ENCODE measurements around the gene RSPO1. TPM values are rescaled to one million over a fixed set of nuclear protein-coding genes. Genes with fewer than 3 reads are reported as not detected.

The RSPO1 gene
- total RNA-seq, 3 donors from 2014 or later = not detected

- Mint-ChIP-seq H3K4me3 (no peak overlapping the region), H3K27me3 (ENCODE audit: low read depth) (peaks cover 10% of the 10 kb centered on the region), H3K9me3 (no peaks in the 10 kb centered on the region), H3K4me1 (ENCODE audit: low read depth) (no peaks in the 10 kb centered on the region), H3K36me3 (ENCODE audit: insufficient read depth) (no peaks in the 10 kb centered on the region)
- DNase-seq (no peak), ATAC-seq (no peak)
These were observed 28.8 kb upstream of the RSPO1 start for GRCh38 chr1:37663426-37664000.

DNA sequence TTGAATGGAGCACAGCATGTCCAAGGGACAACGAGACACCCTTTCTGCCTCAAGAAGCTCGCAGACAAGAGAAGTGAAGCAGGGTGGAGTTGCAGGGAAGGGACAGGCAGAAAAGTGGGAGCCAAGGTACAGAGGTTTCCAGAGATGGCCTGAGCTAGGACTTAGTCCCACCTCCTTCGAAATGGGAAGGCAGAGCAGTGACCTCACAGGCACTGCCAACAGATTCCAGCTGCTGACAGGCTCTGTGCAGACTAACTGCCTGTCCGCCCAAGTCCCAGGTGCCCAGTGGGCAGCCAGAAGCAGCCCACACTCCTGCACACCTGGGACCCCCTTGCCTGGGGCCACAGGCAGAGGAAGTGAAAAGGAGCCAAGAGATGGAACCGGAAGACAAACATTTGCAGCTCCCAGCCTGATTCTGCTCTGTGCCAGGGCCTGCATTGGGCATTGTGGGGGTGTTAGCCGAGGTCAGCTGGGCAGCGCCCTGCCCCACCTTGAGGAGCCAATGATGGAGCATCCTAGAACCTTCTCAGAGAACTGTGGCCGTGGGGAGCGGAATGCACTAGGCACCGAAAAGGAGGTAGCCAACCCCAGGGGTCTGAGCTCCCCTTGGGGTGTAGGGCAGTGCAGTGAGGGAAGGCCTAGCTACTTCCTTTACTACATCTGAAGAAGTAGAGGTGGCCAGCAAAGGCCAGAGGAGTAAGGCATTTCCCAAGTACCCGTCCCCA lies 27.5 kb upstream of the RSPO1 start:
- H3K4me1 Mint-ChIP-seq (ENCODE audit: low read depth) = no peaks in the 10 kb centered on the region
- peaks cover 12% of the 10 kb centered on the region for H3K27me3 Mint-ChIP-seq (ENCODE audit: low read depth)
- DNase-seq = no peak
- H3K4me3 Mint-ChIP-seq = no peak overlapping the region
- H3K9me3 Mint-ChIP-seq = no peaks in the 10 kb centered on the region
- H3K36me3 Mint-ChIP-seq (ENCODE audit: insufficient read depth) = no peaks in the 10 kb centered on the region
- no peak for ATAC-seq

DNA sequence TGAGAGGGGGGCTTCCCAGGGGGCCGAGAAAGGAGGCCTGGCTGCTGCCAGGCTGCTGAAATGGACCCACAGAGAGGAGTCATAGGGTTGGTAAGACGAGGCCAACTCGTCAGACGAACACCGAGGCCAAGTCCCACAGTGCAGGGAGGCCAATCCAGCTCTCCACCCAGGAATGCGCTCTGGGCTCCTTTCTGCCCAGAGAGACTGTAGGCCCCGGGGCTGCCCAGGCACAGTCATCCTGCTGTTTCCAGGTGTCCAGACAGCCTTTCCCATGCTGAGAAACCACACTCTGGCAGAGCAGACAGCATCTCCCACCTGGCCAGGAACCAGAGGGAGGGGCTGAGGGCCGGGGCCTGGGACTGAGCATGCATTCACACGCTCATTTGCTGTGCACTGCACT lies 26.7 kb upstream of the RSPO1 start:
- no peak for ATAC-seq
- Mint-ChIP-seq H3K36me3 (ENCODE audit: insufficient read depth) (no peaks in the 10 kb centered on the region), H3K9me3 (no peaks in the 10 kb centered on the region)

DNA sequence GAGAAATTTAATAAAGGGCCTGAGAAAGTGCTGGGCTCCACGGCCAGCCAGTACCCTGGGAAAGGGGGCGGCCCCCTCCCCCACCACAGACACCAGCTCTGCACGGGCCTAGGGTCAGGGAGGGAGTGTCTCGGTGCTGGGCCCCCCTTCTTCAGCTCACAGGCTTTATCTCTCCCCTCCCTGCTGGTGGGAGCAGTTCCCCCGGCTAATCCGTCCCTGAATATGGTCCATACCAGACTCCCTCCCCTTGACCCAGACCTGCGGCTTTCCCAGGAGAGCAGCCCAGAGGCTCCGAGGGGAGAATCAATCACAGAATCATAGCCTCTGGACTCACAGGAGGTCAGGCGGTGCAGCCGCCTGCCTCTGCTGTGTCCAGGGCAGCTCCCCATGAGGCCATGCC lies 26.0 kb upstream of the RSPO1 start:
- no peak for DNase-seq
- Mint-ChIP-seq H3K36me3 (ENCODE audit: insufficient read depth) (no peaks in the 10 kb centered on the region), H3K9me3 (no peaks in the 10 kb centered on the region), H3K27me3 (ENCODE audit: low read depth) (peaks cover 12% of the 10 kb centered on the region), H3K4me3 (no peak overlapping the region), H3K4me1 (ENCODE audit: low read depth) (no peaks in the 10 kb centered on the region)
- no peak for ATAC-seq

More for the DNA sequence above, 26.7 kb upstream of the RSPO1 start:
- H3K4me1 Mint-ChIP-seq (ENCODE audit: low read depth) = no peaks in the 10 kb centered on the region
- peaks cover 12% of the 10 kb centered on the region for H3K27me3 Mint-ChIP-seq (ENCODE audit: low read depth)
- no peak for DNase-seq
- H3K4me3 Mint-ChIP-seq = no peak overlapping the region

DNA sequence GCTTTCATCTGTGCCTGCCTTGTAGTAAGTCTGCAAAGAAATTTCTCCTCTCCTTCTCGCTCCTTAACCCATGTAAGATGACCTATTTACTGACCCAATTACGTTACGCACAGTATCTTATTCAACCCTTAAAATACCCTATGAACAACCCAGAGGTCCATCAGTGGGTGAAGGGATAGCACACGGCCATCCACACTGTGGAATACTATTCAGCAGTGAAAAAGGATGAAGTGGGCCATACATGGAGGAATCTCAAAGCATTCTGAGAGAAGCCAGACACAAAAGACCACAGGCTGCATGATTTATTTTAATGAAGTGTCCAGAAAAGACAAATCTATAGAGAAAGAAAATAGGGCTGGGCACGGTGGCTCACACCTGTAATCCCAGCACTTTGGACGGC lies 23.8 kb upstream of the RSPO1 start:
- ATAC-seq = no peak

DNA sequence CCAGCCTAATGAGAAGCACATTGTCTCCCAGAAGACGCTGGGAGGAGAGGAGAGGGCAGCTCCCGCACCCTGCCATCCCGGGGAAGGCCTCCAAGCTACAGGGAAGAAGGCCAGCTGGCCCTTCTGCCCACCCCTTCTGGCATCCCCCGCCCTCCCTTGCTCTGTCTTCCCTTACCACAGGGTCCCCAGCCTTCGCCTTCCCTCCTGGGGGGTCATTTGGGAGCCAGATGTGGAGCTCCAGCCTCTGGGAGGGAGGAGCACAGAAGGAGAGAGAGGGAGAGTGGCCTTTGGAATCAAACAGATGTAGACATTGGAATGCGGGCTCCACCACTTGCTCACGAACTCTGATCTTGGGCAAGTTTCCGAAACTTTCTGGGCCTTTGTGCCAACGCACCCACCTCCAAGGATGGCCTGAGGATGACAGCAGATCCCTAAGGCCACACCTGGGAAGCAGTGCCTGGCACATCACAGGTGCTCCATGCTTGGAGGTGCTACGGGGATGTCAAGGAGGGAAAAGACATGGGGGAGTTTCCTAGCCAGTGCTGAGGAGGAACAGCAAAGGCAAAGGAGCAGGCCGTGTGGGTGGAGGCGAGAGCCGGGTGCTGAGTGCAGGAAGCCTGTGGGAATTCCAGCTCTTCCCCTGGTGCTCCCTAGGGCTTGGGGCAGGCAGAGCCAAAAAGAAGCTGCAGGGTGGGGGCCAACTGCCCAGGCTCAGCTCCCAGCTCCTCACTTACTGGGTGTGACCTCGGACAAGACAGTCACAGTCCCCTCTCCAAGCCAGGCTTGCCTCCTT lies 23.1 kb upstream of the RSPO1 start:
- DNase-seq (no peak), ATAC-seq (no peak)
- H3K27me3 Mint-ChIP-seq (ENCODE audit: low read depth) = peaks cover 12% of the 10 kb centered on the region
- no peaks in the 10 kb centered on the region for H3K4me1 Mint-ChIP-seq (ENCODE audit: low read depth)
- no peaks in the 10 kb centered on the region for H3K9me3 Mint-ChIP-seq
- H3K36me3 Mint-ChIP-seq (ENCODE audit: insufficient read depth) = no peaks in the 10 kb centered on the region
- no peak overlapping the region for H3K4me3 Mint-ChIP-seq

More for the DNA sequence above, 23.8 kb upstream of the RSPO1 start:
- Mint-ChIP-seq H3K27me3 (ENCODE audit: low read depth) (peaks cover 12% of the 10 kb centered on the region), H3K9me3 (no peaks in the 10 kb centered on the region), H3K4me1 (ENCODE audit: low read depth) (no peaks in the 10 kb centered on the region), H3K36me3 (ENCODE audit: insufficient read depth) (no peaks in the 10 kb centered on the region), H3K4me3 (no peak overlapping the region)
- no peak for DNase-seq

DNA sequence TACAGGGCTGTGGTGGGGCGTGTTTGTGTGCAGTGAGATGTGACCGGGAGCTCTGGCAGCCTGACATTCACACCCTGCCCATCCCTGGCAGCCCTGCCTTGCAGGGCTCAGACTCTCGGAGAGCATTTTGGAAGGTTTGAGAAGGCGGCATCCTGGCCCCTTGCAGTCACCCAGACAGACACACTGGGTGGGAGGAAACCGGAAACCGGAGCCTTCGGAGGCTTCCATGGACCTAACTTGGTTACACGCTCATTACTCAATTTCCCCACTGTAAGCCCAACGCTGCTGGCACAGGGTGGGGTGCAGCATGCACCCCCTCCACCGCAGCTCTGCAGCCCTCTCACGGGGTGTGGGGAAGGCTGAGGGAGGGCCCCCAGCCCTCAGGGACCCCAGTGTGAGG lies 22.2 kb upstream of the RSPO1 start:
- no peak for DNase-seq
- H3K27me3 Mint-ChIP-seq (ENCODE audit: low read depth) = peaks cover 12% of the 10 kb centered on the region
- H3K4me3 Mint-ChIP-seq = no peak overlapping the region
- no peaks in the 10 kb centered on the region for H3K36me3 Mint-ChIP-seq (ENCODE audit: insufficient read depth)
- ATAC-seq = no peak
- H3K9me3 Mint-ChIP-seq = no peaks in the 10 kb centered on the region
- H3K4me1 Mint-ChIP-seq (ENCODE audit: low read depth) = no peaks in the 10 kb centered on the region

DNA sequence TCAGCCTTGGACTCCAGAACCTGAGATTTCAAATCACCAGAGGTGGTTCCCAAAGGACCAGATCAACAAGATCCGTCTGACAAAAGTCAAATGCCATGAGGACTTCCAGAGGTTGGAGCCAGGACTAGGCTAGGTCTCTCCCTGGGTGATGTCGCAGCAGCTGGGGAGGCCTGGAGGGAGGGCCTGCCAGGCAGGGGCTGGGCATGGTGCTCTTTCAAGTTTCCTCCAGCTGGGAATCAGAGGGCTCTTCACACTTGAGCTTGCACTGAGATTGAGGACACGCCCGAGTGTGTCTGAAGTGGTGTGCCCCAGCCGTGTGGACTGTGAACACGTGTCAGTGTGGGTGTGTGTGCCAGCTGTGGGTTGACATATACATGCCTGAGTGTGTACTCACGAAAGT lies 21.3 kb upstream of the RSPO1 start:
- Mint-ChIP-seq H3K4me1 (ENCODE audit: low read depth) (no peaks in the 10 kb centered on the region), H3K9me3 (no peaks in the 10 kb centered on the region)
- ATAC-seq = no peak

DNA sequence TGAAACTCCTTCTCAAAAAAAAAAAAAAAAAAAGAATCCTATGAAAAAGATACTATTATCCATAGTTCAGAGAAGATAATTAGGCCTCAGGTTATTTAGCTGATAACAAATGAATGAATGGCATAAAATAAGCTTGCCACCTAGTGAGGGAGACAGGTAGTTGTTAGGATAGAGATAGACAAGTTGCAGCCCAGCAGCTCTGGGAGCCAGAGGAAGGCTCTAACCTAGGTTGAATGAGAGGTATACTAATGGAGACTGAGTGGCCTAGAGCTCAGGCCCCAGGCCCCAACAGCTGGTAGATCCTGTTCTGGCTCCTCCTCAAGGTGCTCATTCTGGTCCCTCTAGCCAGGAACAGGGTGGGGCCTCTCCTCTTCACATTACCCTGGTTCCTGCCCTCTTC lies 20.6 kb upstream of the RSPO1 start:
- H3K36me3 Mint-ChIP-seq (ENCODE audit: insufficient read depth) = no peaks in the 10 kb centered on the region
- DNase-seq = no peak
- H3K4me3 Mint-ChIP-seq = no peak overlapping the region
- H3K27me3 Mint-ChIP-seq (ENCODE audit: low read depth) = peaks cover 10% of the 10 kb centered on the region
- H3K9me3 Mint-ChIP-seq = no peaks in the 10 kb centered on the region
- no peak for ATAC-seq
- H3K4me1 Mint-ChIP-seq (ENCODE audit: low read depth) = no peaks in the 10 kb centered on the region

More for the DNA sequence above, 21.3 kb upstream of the RSPO1 start:
- no peak for DNase-seq
- no peaks in the 10 kb centered on the region for H3K36me3 Mint-ChIP-seq (ENCODE audit: insufficient read depth)
- peaks cover 12% of the 10 kb centered on the region for H3K27me3 Mint-ChIP-seq (ENCODE audit: low read depth)
- no peak overlapping the region for H3K4me3 Mint-ChIP-seq

- no peaks in the 10 kb centered on the region for H3K4me1 Mint-ChIP-seq (ENCODE audit: low read depth)
- no peak for DNase-seq
- ATAC-seq = no peak
- no peaks in the 10 kb centered on the region for H3K36me3 Mint-ChIP-seq (ENCODE audit: insufficient read depth)
- no peaks in the 10 kb centered on the region for H3K9me3 Mint-ChIP-seq
- H3K4me3 Mint-ChIP-seq = no peak overlapping the region
- peaks cover 4% of the 10 kb centered on the region for H3K27me3 Mint-ChIP-seq (ENCODE audit: low read depth)
These were observed 19.2 kb upstream of the RSPO1 start for GRCh38 chr1:37653906-37654305.

GRCh38 chr1:37652976-37653375 lies 18.3 kb upstream of the RSPO1 start:
- ATAC-seq = no peak
- DNase-seq = no peak
- H3K36me3 Mint-ChIP-seq (ENCODE audit: insufficient read depth) = no peaks in the 10 kb centered on the region
- H3K4me3 Mint-ChIP-seq = no peak overlapping the region
- no peaks in the 10 kb centered on the region for H3K4me1 Mint-ChIP-seq (ENCODE audit: low read depth)
- no peaks in the 10 kb centered on the region for H3K9me3 Mint-ChIP-seq
- H3K27me3 Mint-ChIP-seq (ENCODE audit: low read depth) = peaks cover 3% of the 10 kb centered on the region

DNA sequence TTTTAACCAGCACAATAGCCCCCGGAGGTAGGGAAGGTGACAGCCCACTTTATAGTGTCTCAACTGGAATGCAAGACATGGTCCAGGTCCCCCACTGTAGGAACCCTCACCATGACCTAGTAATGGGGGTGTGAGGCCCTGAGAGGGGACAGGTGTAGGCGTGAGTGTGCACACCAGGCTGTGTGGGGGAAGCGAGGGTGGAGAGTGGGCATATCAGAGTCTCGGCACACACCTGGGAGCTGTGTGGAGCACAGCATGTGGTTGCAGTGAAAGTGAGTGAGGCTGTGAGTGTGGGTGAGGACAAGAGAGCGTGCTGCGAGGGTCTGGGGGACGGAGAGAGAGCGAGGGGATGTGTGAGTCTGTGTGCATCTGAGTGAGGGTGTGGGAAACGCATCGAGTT lies 17.1 kb upstream of the RSPO1 start:
- ATAC-seq = no peak
- no peaks in the 10 kb centered on the region for H3K4me1 Mint-ChIP-seq (ENCODE audit: low read depth)
- no peaks in the 10 kb centered on the region for H3K9me3 Mint-ChIP-seq
- DNase-seq = no peak
- H3K4me3 Mint-ChIP-seq = no peak overlapping the region
- no peaks in the 10 kb centered on the region for H3K36me3 Mint-ChIP-seq (ENCODE audit: insufficient read depth)
- H3K27me3 Mint-ChIP-seq (ENCODE audit: low read depth) = peaks cover 4% of the 10 kb centered on the region

DNA sequence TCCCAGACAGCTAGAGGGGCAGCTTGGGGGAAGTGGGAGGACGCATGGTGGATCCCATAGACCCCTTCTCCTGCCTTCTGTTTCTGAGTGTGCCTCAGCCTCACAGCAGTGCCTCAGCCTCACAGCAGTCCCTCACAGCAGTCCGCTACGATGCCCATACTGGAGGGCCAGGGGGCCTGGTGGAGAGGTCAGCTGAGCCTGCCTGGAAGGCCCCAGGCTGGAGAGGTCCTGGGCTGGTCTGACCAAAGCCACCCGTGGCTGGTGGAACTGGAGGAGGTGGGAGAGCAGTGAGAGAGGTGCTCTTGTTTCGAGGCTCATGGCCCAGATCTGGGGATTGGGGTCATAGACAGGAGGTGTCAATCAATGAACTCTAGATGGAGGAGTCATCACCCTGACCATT lies 16.0 kb upstream of the RSPO1 start:
- DNase-seq = no peak
- Mint-ChIP-seq H3K4me3 (no peak overlapping the region), H3K36me3 (ENCODE audit: insufficient read depth) (no peaks in the 10 kb centered on the region), H3K27me3 (ENCODE audit: low read depth) (peaks cover 4% of the 10 kb centered on the region), H3K4me1 (ENCODE audit: low read depth) (no peaks in the 10 kb centered on the region), H3K9me3 (no peaks in the 10 kb centered on the region)
- ATAC-seq = no peak

DNA sequence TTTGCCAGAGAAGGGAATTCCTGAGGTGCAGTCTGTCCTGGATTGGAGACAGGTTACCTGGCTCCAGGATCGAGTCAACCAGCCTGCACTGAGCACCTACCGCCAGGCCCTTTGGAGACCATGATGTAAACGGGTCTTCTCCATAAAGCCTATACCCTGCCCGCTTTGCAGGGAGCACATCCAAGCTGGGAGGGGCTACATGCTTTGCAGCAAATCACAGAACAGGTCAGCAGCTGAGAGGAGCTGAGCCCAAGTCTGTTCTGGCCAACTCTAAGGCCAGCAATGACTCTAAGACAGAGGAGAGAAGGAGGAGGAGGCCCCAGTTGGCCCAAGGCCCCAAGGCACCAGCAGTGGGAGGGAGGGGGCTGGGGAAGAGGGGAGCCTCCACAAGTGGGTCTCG lies 15.5 kb upstream of the RSPO1 start:
- Mint-ChIP-seq H3K4me1 (ENCODE audit: low read depth) (no peaks in the 10 kb centered on the region), H3K27me3 (ENCODE audit: low read depth) (peaks cover 4% of the 10 kb centered on the region), H3K36me3 (ENCODE audit: insufficient read depth) (no peaks in the 10 kb centered on the region), H3K9me3 (no peaks in the 10 kb centered on the region), H3K4me3 (no peak overlapping the region)
- no peak for ATAC-seq
- DNase-seq = no peak

DNA sequence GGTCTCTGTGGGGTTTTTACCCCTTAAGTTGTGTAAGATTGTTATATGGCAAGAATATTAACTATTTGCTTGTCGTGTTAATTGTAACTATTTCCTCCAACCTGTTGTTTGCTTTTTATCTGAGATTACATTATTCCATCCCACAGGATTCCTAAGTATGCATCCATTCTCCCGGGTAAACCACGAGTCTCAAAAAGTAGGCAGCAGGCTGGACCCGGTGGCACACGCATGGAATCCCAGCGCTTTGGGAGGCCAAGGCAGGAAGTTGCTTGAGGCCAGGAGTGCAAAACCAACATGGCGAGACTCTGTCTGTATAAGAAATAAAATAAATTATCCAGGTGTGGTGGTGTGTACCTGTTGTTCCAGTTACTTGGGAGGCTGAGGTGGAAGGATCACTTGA lies 12.6 kb upstream of the RSPO1 start:
- Mint-ChIP-seq H3K4me3 (no peak overlapping the region), H3K27me3 (ENCODE audit: low read depth) (peaks cover 7% of the 10 kb centered on the region), H3K36me3 (ENCODE audit: insufficient read depth) (no peaks in the 10 kb centered on the region), H3K9me3 (no peaks in the 10 kb centered on the region), H3K4me1 (ENCODE audit: low read depth) (no peaks in the 10 kb centered on the region)
- DNase-seq (no peak), ATAC-seq (no peak)
